IPS-NIHi7 (cell line): ENCODE data around the gene DAPK1.

ENCODE experiments used
- DNase-seq: peaks from one replicate; pipeline ENCODE4 v3.0.0; 2012; ENCODE audit warnings: mixed read lengths; ENCODE audit errors: extremely low spot score

Gene DAPK1

DNA sequence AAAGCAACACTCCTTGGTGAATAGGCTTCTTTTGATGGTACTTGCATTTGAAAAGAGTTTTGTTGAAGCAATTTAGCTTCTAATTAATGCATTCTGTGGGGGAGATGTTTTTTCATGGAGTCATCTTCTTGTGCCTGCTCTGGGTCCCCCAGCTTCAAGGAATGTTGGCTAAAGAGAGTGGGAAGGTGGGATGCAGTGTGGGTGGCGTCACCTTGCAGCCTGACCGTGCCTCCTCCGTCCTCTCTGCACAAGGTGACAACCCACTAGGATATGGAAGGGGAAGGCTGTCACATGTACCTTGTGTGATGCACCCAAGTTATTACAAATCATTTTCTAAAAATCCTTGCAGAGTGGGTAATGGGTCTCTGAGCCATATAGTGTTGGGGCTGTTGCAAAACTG lies 70.7 kb downstream of the DAPK1 start:
- DNase-seq = no peak

DNA sequence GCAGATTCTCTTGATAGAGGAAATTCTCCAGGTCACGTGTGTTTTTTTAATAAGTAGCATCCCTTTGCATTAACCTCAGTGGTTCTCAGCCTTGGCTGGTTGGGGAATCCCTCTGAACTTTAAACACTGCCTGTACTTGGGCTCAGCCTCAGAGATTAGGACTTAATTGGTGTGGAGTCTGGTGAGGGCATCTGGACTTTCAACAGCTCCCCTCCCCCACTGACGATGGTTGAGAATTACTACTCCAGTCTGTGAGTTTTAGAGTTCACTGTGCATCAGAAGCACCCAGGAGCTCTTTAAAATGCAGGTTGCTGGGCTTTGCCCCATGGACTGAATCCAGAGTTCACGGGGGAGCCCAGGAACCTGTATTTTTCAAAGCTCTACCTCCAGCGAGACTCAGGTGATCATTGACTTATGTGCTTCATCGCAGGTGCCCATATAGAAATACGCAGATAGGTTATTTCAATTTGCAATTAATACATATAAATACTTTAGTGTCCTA lies 71.4 kb downstream of the DAPK1 start:
- no peak for DNase-seq

DNA sequence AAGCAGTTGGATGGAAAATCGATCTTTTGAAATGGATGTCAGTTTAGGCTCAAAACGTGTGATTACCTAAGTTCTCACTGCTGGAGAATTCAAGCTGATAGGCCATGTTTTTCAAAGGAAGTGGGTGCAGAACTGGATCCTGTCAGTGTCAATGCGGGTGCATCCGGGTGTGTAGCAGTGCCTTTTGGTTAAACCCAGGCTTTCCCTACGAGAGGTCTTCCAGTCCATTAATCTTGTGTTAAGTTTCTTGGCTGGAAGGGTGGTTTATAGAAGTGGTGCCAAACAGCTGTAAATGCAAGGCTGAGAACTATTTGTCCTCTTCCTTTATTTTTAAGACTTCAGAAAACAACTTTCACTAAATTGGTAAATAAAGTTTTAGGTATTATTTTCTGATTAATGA lies 71.9 kb downstream of the DAPK1 start:
- no peak for DNase-seq

DNA sequence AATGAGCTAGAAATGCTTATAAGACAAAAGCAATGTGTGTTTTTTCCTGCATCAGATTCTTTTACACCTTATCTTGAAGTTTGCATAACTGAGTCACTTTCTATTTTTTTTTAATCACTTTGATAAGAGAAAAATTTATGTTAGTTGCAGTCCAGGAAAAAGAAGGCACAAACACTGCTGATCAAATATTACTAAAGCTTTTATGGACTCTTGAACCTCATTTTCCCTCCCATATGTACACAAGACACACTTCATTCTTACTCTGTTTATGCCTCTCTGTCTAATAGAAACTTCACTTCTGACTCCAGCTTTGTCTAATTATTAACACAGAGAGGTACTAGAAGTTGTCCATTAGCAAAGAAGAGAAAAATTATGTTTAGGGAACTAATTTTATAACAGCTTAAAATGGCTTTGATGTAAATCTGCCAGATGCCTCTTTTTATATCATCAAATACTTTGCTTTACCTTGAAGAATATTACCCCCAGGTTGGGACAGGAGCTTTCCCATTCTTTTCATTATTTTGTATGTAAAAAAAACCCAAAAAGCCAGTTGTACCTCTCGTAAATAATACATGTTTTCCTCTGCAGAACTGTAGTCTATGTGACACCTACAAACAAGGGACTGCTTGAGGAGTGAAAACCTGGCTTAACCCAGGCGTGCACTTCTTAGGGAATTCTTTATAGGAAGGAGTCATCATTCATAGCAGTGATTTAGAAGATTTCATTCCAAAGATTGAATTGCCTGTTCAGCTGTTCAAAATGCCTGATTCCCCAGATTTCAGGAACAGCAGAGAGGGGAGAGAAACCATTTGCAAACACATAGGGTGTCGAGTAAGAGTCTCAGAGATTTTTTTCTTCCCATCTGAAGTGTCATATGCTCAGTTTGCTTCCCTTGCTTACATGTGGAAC lies 72.6 kb downstream of the DAPK1 start:
- DNase-seq = no peak

DNA sequence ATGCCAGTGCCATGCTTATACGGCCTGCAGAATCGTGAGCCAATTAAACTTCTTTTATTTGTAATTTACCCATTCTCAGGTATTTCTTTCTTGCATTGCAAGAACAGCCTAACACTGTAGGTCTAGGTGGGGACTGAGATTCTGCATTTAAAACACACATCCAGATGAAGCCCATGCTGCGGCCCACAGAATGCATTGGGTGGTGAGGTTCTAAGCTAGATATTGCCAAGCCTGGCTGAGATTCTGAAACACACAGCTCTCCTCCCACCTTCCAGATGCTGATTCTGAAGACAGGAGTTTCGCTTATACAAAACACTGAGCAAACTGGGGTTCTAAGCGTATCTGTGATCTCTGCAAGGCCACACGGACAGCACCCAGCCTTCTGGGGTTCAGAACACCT lies 75.1 kb downstream of the DAPK1 start:
- no peak for DNase-seq

DNA sequence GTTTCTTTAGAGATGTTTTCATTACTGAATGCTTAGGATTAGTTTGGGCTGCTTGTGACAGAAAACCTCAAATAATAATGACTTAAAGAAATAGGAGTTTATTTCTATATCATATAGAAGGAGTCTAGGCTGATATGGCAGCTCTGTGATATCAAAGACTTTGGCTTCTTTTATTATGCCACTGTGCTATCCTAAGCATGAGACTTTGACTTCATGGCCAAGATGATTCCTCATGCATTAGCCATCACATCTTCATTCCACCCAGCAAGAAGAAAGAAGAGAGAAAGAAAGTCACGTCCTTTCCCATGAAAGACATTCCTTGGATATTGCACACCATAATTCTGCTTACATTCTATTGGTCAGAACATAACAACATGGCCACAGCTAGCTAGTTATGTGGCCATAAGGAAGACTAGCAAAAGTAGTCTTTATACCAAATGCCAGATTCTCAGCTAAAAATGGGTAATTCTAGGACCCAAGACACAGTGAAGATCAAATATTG lies 76.2 kb downstream of the DAPK1 start:
- DNase-seq = no peak

DNA sequence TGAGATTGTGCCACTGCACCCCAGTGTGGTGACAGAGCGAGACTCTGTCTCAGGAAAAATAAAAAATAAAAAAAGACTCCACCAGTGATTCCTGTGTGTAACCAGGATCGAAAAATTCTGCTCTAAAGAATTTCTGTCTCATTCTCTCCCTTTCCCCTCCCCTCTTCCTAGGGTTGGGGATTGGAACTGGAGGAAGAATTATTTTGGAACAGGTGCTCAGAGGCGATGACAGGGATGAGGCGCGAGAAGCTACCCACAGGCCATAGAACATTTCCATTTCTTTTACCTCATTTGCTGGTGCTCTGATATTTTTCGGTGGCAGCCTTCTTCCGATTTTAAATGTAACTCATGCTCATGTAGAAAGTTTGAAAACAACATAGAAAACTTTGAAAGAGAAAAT lies 80.1 kb downstream of the DAPK1 start:
- DNase-seq = no peak

DNA sequence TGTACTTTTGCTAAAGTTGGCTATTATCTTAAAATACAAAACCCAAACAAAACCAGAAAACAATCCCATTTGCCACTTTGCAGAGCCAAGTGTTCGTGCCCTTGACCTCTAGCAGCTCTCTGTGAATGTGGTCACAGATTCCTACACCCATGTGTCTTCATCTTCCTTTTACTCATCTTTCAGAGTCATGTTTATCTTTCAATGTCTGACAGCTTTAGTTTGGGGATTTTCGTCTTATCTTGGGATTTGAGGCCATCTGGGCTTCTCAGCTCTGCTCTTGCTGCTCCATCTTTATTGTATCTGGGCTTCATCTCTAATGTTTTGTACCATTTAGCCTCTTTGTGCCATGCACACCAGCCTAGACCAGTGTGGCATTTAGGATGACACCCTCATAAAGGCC lies 81.0 kb downstream of the DAPK1 start:
- no peak for DNase-seq

DNA sequence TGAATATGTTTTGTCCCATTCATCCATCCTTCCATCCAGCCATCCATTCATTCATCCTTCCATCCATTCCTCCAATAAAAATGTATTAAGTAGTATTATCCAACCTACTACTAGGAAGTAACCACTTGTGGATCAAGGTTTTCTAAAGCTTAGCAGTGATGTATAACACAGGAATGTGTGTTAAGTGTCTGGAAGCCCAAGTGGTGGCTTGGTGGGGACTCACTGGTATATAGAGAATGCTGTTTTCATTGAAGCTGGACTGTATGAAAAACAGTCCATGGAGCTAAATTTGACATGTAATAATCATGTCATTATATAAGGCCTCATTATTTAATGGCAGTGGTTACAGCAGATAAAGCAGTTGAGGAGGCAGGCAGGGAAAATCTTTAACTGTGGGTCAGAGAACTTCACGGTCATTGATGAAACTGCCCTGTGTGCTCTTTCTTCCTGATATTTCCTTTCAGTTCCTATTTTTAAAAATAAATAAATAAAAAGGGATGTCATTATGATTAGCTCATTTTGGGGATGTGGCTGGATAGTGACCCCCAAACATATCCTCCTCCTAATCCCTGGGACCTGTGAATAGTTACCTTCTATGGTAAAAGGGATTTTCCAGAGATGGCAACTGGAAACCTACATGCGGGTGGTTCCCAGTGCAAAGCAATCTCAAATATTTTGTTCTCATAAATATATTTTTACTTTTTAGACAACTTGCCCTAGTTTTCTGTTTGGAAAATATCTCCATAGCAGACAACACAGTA lies 82.3 kb downstream of the DAPK1 start:
- no peak for DNase-seq

DNA sequence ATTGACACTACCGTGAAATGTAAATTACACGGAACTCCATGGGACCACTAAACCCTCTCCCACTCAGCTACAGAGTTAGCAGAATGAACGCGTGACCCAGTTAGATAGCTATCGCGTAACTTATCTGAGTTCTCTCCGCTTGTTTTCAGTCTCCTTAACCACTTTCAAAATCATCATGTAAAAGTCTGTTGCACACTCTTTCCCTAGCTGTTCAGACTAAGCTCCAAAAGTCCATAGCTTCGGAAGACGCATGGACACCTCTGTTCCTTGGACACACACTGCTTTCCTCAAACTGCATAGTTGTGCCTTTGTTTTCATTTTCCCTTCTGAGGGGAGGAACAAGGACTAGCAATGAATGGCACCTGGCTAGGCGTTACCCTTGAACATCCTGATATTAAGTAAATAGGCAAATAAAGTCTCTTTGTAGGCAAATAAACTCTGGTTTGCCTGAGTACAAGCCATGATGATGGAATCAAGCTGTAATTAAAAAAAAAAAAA lies 83.3 kb downstream of the DAPK1 start:
- no peak for DNase-seq

DNA sequence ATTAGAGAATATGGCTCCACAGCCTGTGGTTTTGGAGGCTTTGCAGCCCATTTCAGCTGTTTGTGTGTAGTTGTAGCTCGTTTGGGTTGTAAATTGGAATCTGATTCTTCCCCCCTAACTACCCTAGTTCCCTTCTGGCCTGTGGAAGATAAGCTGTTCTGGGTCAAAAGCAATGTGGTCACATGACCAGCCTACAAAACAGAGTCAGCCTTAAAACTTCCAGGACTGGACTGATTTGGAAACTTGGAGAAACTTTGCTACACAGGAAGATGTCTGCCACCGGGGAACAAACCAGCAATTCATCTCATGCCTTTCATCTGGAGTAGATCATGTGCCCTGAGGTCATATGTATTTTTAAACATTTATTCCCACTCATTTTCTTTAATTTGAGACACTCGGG lies 83.8 kb downstream of the DAPK1 start:
- no peak for DNase-seq

DNA sequence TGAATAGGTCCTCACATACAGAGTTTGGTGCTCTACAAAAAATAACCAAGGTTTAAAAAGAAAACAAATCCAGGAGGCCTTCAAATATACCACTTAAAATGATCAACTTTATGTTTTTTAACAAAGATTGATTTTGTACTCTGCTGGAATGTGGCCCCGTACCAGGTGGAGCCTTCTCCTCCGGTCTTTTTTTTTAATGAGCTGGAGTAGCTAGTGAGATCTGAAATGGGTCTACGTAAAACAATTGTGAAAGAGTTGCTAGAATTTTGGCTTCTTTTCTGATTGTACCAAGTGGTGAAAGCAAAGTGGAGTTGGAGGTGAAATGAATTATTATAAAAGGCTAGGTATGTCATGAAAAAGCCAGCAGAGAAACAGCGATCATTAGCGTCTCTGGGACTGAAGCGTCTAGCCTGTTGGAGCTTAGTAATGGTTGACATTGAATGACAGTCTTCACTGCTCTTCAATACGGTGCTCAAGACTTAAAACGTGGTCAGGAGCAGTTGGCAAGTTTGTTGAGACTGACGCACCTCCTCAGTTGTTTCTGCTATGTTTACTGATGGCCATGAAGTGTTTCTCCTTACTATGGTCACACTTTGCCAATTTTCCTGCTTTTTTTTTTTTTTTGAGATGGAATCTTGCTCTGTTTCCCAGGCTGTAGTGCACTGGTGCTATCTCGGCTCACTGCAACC lies 84.4 kb downstream of the DAPK1 start:
- DNase-seq = no peak

DNA sequence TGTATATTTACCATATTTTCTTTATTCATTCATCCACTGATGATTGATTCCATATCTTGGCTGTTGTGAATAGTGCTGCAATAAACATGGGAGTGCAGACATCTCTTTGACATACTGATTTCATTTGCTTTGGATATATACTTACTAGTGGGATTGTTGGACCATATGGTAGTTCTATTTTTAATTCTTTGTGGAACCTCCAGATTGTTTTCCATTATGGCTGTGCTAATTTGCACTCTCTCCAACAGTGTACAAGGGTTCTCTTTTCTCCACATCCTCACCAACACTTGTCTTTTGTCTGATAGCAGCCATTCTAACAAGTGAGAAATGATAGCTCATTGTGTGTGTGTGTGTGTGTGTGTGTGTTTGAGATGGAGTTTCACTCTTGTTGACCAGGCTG lies 86.7 kb downstream of the DAPK1 start:
- DNase-seq = no peak

DNA sequence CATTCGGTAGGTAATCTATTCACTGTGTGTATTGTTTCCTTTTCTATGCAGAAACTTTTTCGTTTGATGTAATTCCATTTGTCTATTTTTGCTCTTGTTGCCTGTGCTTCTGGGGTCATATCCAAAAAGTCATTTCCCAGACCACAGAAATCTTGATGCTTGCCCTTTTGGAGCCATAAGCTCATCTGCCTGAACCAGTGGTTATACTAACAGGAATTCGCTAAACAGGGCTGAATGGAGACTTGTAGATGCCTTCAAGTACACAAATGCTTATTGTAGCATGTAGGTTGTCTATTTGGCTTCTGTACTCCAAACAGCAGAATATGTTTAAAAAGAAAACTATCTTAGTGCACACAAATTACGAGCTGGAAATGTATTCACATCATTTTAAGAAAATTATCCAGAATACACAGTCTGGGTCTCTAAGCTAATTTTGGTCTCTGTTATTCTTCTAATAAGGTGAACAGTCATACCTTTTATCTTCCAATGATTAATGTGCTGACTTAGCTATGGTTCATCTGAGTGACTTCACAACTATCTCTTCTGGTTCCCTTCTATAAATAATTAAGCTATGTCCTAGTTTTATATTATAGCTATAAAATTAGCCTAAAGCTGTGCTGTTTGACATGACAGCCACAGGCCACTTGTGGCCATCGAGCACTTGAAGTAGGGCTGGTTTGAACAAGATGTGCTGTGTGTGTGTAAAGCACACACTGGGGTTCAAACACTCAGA lies 87.6 kb downstream of the DAPK1 start:
- DNase-seq = no peak

DNA sequence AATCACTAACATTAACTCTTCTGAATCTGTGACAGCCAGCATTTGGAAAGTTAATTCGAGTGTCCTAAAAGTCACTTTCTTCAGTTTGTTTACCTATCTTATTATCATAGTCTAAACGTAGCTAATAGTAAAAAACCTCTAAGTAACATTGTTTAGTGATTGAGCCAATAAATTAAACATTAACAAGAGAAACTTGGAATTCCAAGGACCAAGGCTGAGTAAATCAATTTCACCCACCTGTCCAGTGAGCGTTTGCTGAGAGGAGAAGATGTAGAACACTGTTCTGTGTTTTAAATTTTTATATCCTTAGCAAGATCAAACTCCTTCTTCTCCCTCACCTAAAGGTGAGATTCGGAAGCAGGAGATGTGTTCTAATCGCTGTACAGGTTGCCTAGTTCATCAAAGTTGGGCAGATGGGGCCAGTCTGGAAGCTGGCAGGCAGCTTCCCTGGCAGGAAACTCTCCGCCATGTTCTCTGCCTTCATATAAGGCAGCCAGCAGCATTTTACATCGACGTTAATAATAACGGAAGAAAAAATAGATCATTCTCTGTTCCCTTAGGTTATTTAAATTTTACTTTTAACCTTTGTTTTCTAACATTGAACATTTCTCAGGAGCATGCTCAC lies 89.2 kb downstream of the DAPK1 start:
- no peak for DNase-seq

DNA sequence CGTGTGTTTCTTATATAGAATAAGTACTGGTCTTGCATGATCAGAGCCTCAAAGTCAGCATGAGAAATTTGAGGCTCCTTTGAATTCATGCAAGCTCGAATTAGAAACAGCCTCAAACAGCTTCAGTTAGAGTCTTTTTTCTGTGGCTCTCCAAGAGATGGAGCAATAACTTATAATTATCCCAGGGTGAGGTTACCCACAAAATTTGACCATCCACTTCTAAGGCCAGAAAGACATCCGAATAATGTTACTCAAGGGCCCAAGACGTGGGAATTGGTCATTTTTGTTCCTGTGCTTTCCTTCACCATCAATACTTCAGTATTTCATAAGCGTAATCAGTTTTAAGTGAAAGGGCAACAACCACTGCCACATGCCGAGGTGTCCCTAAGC lies 89.7 kb downstream of the DAPK1 start:
- DNase-seq = no peak

DNA sequence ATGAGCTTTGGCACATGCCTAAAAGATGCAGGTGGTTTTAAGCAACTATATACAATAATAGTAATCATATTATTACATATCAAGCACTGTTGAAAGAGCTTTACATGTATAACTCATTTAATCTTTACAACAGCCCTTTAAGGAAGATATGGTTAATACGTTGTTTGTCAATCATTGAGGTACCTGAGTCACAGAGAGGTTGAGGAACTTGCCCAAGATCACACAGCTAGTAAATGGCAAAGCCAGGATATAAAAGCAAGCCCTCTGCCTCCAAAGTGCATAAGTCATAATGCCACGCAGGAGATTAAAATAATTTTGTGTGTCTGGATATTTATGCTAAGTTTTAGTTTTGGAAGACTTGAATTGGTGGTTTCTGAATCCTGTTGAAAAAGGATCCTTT lies 90.2 kb downstream of the DAPK1 start:
- DNase-seq = no peak

DNA sequence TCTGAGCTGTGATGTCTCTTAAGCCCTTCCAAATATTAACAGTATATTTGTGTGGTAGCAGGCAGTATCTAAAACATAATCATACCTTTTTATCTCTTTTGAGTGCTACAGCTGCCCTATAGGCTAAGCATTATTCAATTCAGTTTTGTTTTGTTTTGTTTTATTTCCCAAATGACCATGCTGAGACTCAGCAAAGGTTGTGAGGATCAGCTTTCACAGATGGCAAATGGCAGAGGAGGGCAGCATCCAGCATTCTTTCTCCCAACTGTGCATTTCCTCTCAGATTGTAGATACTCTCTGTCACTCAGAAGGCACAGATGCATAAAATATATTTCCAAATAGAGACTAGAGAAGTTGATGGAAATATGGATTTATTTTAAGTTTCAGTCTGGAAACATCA lies 90.7 kb downstream of the DAPK1 start:
- no peak for DNase-seq

DNA sequence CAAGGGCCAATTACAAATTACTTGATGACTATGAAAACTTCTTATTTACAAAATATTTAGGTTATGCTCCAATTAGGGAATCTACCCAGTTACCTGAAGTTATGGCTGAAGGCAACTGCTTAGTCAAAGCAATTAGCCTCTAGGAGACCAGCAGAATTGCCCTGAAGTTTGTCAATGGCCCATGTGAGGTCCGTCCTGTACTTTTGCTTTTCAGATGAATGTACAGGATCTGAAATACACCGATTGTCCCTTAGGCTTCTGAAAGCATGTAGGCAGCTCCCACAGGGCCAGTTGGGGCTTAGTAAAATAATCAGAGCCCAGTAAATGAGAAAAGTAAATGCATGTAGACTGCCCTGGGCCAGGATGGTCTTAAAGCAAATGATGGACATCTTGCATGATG lies 93.3 kb downstream of the DAPK1 start:
- DNase-seq = no peak

DNA sequence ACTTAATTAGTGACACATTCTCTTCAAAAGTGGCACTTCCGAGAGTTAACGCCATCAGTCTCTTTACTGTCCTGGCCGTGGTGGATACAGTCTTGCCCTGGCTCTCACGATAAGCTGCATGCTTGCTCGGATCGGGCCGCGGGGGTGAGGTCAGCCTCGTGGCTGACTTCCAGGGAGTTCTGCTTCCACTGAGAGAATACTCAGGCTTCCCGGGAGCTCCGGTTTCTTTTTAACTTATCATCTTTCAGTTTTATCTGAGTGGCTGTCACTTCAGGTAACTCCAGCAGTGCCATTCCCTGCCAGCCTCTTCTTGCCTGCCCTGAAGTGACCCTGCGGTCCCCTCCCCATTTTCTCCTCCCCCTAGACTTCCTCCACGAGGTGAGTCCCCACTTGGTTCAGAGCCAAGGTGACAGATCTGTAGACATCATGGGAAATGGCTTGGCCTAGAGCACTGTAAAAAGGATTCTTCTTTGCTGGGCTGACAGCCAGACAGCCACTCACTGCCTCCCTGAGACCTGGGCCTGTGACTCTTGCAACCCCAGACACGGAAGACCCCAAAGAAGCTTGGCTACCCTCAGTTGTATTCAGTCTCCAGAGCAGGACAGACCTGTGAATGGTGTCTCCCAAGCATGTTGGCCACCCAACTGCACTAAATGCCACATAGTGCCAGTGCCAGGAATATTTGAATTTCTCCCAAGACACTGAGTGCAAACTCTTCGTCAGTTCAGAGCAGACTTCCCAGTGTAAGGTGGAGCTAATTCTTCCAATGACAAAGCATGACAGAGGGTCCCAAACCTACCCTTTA lies 95.1 kb downstream of the DAPK1 start:
- no peak for DNase-seq
